ENCODE measurements around the gene ASAP3. TPM values are rescaled to one million over a fixed set of nuclear protein-coding genes. Genes with fewer than 3 reads are reported as not detected.
"Not testable (repeated sequence)": the region's sequence is repeated elsewhere in the genome, so short reads cannot be mapped to it uniquely, and the experiment has no call there.

Gene ASAP3
- total RNA-seq, 1 donor, result 107 TPM

DNA sequence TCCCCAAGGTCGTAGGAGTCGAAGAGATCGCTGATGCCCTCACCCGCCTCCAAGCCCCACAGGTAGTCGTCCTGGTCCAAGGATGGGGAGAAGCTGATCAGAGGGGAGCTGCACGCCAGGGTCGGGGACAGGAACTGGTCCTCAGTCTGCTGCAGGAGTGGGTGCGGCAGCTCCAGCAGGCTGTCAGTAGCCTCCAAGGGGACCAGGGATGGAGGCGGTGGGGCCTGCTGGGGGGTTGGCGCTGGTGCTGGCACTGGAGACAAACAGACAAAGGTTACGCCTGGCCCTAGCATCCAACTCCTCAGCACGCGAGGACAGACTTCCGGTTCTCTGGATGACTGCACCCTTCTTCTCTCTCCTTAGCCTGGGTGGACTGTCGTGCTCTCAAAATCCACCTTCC is 25.9 kb upstream of the ASAP3 start:
- Histone ChIP-seq H3K36me3 (ENCODE audit: insufficient read depth, low read length) (no peaks in the 10 kb centered on the region), H4K20me1 (ENCODE audit: insufficient read depth, low read length) (no peaks in the 10 kb centered on the region), H3K4me1 (ENCODE audit: insufficient read depth, low read length) (no peaks in the 10 kb centered on the region), H3K9me3 (ENCODE audit: low read depth, low read length) (no peaks in the 10 kb centered on the region), H3K79me2 (ENCODE audit: insufficient read depth, low read length) (no peaks in the 10 kb centered on the region), H3K27me3 (ENCODE audit: insufficient read depth, low read length) (no peaks in the 10 kb centered on the region), H2AFZ (ENCODE audit: low read length) (no peak overlapping the region), H3K4me3 (ENCODE audit: insufficient read depth, low read length) (no peak overlapping the region), H3K27ac (ENCODE audit: low read depth, low read length) (no peak overlapping the region), H3K4me2 (ENCODE audit: insufficient read depth, low read length) (no peak overlapping the region)
- no peak for DNase-seq (ENCODE audit: insufficient read length, low spot score, missing footprints)
- TF ChIP-seq, protein P1, sequence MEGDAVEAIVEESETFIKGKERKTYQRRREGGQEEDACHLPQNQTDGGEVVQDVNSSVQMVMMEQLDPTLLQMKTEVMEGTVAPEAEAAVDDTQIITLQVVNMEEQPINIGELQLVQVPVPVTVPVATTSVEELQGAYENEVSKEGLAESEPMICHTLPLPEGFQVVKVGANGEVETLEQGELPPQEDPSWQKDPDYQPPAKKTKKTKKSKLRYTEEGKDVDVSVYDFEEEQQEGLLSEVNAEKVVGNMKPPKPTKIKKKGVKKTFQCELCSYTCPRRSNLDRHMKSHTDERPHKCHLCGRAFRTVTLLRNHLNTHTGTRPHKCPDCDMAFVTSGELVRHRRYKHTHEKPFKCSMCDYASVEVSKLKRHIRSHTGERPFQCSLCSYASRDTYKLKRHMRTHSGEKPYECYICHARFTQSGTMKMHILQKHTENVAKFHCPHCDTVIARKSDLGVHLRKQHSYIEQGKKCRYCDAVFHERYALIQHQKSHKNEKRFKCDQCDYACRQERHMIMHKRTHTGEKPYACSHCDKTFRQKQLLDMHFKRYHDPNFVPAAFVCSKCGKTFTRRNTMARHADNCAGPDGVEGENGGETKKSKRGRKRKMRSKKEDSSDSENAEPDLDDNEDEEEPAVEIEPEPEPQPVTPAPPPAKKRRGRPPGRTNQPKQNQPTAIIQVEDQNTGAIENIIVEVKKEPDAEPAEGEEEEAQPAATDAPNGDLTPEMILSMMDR (IDR thresholded peaks at IDR 0.05; ENCODE audit: extremely low read depth, low read depth, low read length), result no peak

DNA sequence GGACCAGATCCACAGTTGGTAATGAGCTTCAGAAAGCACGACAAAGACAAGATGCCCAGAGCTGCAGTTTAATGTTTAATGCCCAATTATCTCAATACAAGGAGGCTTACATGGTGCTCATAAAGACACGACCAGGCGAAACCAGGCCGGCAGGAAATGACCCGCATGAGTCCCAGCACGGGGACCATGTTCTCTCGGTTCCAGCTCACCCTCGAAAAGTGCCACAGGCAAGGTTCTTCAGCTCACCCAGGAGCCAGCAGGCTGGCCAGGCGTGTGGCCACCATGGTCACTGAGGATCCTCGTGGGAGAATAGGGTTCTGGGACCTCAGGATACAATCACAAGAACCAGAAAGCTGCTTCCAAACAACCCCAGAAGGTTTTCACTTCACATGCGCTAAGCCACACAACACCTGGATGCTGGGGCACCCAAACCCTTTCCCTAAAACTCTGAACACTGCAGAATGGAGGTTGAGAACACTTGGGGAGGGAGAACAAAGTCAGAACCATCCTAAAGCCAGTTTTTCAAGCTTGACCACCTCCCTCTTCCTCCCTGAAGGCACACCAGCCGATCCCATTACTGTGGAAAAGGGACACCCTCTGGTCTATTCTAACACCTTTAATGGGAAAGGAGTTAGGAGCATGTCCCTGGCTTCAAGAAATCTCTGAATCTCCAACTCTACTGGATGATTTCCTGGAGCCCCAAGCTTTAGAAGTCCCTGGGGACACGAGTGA is 22.6 kb upstream of the ASAP3 start:
- H3K4me2 ChIP-seq (ENCODE audit: insufficient read depth, low read length), result no peak overlapping the region
- no peaks in the 10 kb centered on the region for H3K27me3 ChIP-seq (ENCODE audit: insufficient read depth, low read length)
- H3K9me3 ChIP-seq (ENCODE audit: low read depth, low read length), result no peaks in the 10 kb centered on the region
- no peak overlapping the region for H3K4me3 ChIP-seq (ENCODE audit: insufficient read depth, low read length)
- TF ChIP-seq, protein P1 (IDR thresholded peaks at IDR 0.05; ENCODE audit: extremely low read depth, low read depth, low read length), result no peak
- no peak overlapping the region for H2AFZ ChIP-seq (ENCODE audit: low read length)
- no peaks in the 10 kb centered on the region for H3K79me2 ChIP-seq (ENCODE audit: insufficient read depth, low read length)
- H3K36me3 ChIP-seq (ENCODE audit: insufficient read depth, low read length), result no peaks in the 10 kb centered on the region
- H3K27ac ChIP-seq (ENCODE audit: low read depth, low read length), result no peak overlapping the region
- no peaks in the 10 kb centered on the region for H4K20me1 ChIP-seq (ENCODE audit: insufficient read depth, low read length)
- no peaks in the 10 kb centered on the region for H3K4me1 ChIP-seq (ENCODE audit: insufficient read depth, low read length)
- no peak for DNase-seq (ENCODE audit: insufficient read length, low spot score, missing footprints)

DNA sequence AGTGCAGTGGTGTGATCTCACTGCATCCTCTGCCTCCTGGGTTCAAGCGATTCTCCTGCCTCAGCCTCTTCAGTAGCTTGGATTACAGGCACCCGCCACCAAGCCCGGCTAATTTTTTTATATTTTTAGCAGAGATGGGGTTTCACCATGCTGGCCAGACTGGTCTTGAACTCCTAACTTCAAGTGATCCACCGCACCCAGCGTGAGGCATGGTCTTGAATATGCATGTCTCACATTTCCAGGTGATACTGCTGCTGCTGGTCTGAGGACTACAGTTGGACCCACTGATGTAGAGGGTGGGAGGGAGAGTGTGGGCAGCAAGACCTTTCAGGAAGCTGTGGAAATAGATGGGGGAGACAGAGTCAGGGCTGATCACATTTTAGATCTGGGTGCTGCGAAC is 21.9 kb upstream of the ASAP3 start:
- H3K4me1 ChIP-seq (ENCODE audit: insufficient read depth, low read length), result no peaks in the 10 kb centered on the region
- no peaks in the 10 kb centered on the region for H3K79me2 ChIP-seq (ENCODE audit: insufficient read depth, low read length)
- no peaks in the 10 kb centered on the region for H3K36me3 ChIP-seq (ENCODE audit: insufficient read depth, low read length)
- TF ChIP-seq, protein P1 (IDR thresholded peaks at IDR 0.05; ENCODE audit: extremely low read depth, low read depth, low read length), result no peak
- no peaks in the 10 kb centered on the region for H3K27me3 ChIP-seq (ENCODE audit: insufficient read depth, low read length)
- H3K9me3 ChIP-seq (ENCODE audit: low read depth, low read length), result no peaks in the 10 kb centered on the region
- no peak overlapping the region for H3K27ac ChIP-seq (ENCODE audit: low read depth, low read length)
- no peak overlapping the region for H3K4me2 ChIP-seq (ENCODE audit: insufficient read depth, low read length)
- no peak for DNase-seq (ENCODE audit: insufficient read length, low spot score, missing footprints)
- no peak overlapping the region for H3K4me3 ChIP-seq (ENCODE audit: insufficient read depth, low read length)
- H2AFZ ChIP-seq (ENCODE audit: low read length), result no peak overlapping the region
- no peaks in the 10 kb centered on the region for H4K20me1 ChIP-seq (ENCODE audit: insufficient read depth, low read length)

DNA sequence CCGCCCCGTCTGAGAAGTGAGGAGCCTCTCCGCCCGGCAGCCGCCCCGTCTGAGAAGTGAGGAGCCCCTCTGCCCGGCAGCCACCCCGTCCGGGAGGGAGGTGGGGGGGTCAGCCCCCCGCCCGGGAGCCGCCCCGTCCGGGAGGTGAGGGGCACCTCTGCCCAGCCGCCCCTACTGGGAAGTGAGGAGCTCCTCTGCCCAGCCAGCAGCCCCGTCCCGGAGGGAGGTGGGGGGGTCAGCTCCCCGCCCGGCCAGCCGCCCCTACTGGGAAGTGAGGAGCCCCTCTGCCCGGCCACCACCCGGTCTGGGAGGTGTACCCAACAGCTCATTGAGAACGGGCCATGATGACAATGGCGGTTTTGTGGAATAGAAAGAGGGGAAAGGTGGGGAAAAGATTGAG is 20.2 kb upstream of the ASAP3 start:
- H4K20me1 ChIP-seq (ENCODE audit: insufficient read depth, low read length); DNase-seq (ENCODE audit: insufficient read length, low spot score, missing footprints); H2AFZ ChIP-seq (ENCODE audit: low read length); H3K4me1 ChIP-seq (ENCODE audit: insufficient read depth, low read length); H3K4me3 ChIP-seq (ENCODE audit: insufficient read depth, low read length); H3K4me2 ChIP-seq (ENCODE audit: insufficient read depth, low read length); H3K27me3 ChIP-seq (ENCODE audit: insufficient read depth, low read length); H3K36me3 ChIP-seq (ENCODE audit: insufficient read depth, low read length); H3K27ac ChIP-seq (ENCODE audit: low read depth, low read length); H3K9me3 ChIP-seq (ENCODE audit: low read depth, low read length); H3K79me2 ChIP-seq (ENCODE audit: insufficient read depth, low read length): not testable (repeated sequence)
